ENCODE data around the gene CERS1.

CERS1 gene

GRCh38 chr19:18860725-18861124 lies 35.2 kb downstream of the CERS1 start:
- H3K36me3 ChIP-seq (ENCODE audit: control insufficient read depth, insufficient read depth, low read length): peaks cover 35% of the 10 kb centered on the region
- H3K4me1 ChIP-seq (ENCODE audit: control insufficient read depth, low read depth, low read length): no peaks in the 10 kb centered on the region
- no peak overlapping the region for H2AK5ac ChIP-seq (ENCODE audit: low read length)
- no peak overlapping the region for H3K23ac ChIP-seq (ENCODE audit: low read length)
- no peak overlapping the region for H3K9ac ChIP-seq (ENCODE audit: low read length)
- H3K18ac ChIP-seq (ENCODE audit: low read length): no peak overlapping the region
- H4K5ac ChIP-seq (ENCODE audit: low read length): no peak overlapping the region
- no peaks in the 10 kb centered on the region for H3K27me3 ChIP-seq (ENCODE audit: insufficient read depth, low read length, poor library complexity)
- no peak overlapping the region for H3K4me2 ChIP-seq (ENCODE audit: low read length)
- H2BK5ac ChIP-seq (ENCODE audit: low read length): no peak overlapping the region
- no peak for DNase-seq
- H3K4ac ChIP-seq (ENCODE audit: low read depth, low read length): no peak overlapping the region
- no peaks in the 10 kb centered on the region for H3K79me2 ChIP-seq (ENCODE audit: control insufficient read depth, insufficient read depth, low read length)
- no peak overlapping the region for H3K4me3 ChIP-seq (ENCODE audit: low read length)
- no peak overlapping the region for H3K56ac ChIP-seq (ENCODE audit: low read length)
- no CpG with 5 or more reads among the region's 17 CpGs for WGBS (ENCODE audit: extremely low coverage, insufficient coverage, low lambda C conversion rate)
- H3K27ac ChIP-seq (ENCODE audit: low read depth, low read length): no peak overlapping the region
- no peak overlapping the region for H2BK15ac ChIP-seq (replicated peaks; ENCODE audit: low read depth)
- no peaks in the 10 kb centered on the region for H3K79me1 ChIP-seq (ENCODE audit: low read length)
- H4K8ac ChIP-seq (ENCODE audit: low read depth, low read length): no peak overlapping the region
- no peak overlapping the region for H2BK120ac ChIP-seq (ENCODE audit: low read depth, low read length)

DNA sequence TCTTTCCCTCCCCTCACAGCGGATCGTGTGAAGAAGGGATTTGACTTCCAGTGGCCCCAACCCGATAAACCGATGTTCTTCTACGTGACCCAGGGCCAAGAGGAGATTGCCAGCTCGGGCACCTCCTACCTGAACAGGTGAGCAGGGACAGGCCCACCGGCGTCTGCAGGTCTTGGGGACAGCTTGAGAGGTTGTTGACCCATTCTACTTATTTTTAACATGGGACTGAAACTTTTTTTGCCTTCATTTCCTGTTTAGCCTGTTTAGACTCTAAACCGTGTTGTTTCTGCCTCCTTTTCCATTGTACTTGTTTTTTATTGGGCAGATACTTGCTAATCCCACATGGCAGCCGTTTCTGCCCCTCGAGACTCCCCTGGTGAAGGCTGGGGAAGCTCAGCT lies 35.7 kb downstream of the CERS1 start:
- no peak overlapping the region for H3K9ac ChIP-seq (ENCODE audit: low read length)
- H3K4me3 ChIP-seq (ENCODE audit: low read length): no peak overlapping the region
- WGBS (ENCODE audit: extremely low coverage, insufficient coverage, low lambda C conversion rate): no CpG with 5 or more reads among the region's 11 CpGs
- DNase-seq: no peak
- no peak overlapping the region for H2BK5ac ChIP-seq (ENCODE audit: low read length)
- H4K8ac ChIP-seq (ENCODE audit: low read depth, low read length): no peak overlapping the region
- H3K4me1 ChIP-seq (ENCODE audit: control insufficient read depth, low read depth, low read length): no peaks in the 10 kb centered on the region
- no peaks in the 10 kb centered on the region for H3K79me2 ChIP-seq (ENCODE audit: control insufficient read depth, insufficient read depth, low read length)
- H3K18ac ChIP-seq (ENCODE audit: low read length): no peak overlapping the region
- H3K4ac ChIP-seq (ENCODE audit: low read depth, low read length): no peak overlapping the region
- H3K36me3 ChIP-seq (ENCODE audit: control insufficient read depth, insufficient read depth, low read length): peaks cover 37% of the 10 kb centered on the region
- H3K23ac ChIP-seq (ENCODE audit: low read length): no peak overlapping the region
- H3K56ac ChIP-seq (ENCODE audit: low read length): no peak overlapping the region
- H3K27ac ChIP-seq (ENCODE audit: low read depth, low read length): no peak overlapping the region
- H3K79me1 ChIP-seq (ENCODE audit: low read length): no peaks in the 10 kb centered on the region
- no peaks in the 10 kb centered on the region for H3K27me3 ChIP-seq (ENCODE audit: insufficient read depth, low read length, poor library complexity)
- H2BK15ac ChIP-seq (replicated peaks; ENCODE audit: low read depth): no peak overlapping the region
- H2AK5ac ChIP-seq (ENCODE audit: low read length): no peak overlapping the region
- H3K4me2 ChIP-seq (ENCODE audit: low read length): no peak overlapping the region
- no peak overlapping the region for H2BK120ac ChIP-seq (ENCODE audit: low read depth, low read length)
- H4K5ac ChIP-seq (ENCODE audit: low read length): no peak overlapping the region

DNA sequence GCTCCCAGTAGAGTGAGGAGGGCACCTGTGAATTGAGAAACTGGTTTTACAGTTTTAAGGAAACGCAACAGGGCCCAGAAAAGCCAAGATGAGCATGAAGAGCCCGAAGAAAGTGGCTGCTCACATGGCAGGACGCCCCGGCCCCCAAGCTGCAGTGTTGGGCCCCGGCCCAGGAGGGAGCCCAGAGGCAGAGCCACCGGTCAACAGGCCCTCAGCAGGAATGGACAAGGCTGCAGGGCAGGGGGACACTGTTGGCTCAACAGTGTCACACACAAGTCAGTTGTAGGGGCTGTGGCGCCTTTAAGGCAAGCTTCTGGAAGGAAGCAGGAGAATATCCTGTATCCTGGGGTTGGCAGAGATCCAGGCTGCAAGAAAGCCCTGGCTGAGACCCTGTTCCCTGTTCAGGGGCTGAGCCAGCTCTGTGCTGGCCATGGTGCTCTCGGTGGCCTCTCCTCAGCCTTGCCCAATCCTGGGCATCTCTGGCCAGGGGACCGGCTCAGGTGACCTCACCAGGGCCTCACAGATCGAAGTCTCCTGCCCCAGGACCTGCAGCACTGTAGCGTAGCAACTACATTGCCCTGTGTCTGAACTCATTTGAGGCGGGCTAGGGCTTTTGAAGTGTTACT lies 36.2 kb downstream of the CERS1 start:
- no peak overlapping the region for H3K9ac ChIP-seq (ENCODE audit: low read length)
- H3K79me2 ChIP-seq (ENCODE audit: control insufficient read depth, insufficient read depth, low read length): no peaks in the 10 kb centered on the region
- H3K36me3 ChIP-seq (ENCODE audit: control insufficient read depth, insufficient read depth, low read length): peaks cover 38% of the 10 kb centered on the region
- H3K27ac ChIP-seq (ENCODE audit: low read depth, low read length): no peak overlapping the region
- no peak overlapping the region for H2BK120ac ChIP-seq (ENCODE audit: low read depth, low read length)
- H2BK5ac ChIP-seq (ENCODE audit: low read length): no peak overlapping the region
- H2AK5ac ChIP-seq (ENCODE audit: low read length): no peak overlapping the region
- no peak overlapping the region for H2BK15ac ChIP-seq (replicated peaks; ENCODE audit: low read depth)
- no peak for DNase-seq
- H4K8ac ChIP-seq (ENCODE audit: low read depth, low read length): no peak overlapping the region
- no peak overlapping the region for H4K5ac ChIP-seq (ENCODE audit: low read length)
- no peak overlapping the region for H3K4ac ChIP-seq (ENCODE audit: low read depth, low read length)
- H3K4me2 ChIP-seq (ENCODE audit: low read length): no peak overlapping the region
- no peak overlapping the region for H3K56ac ChIP-seq (ENCODE audit: low read length)
- WGBS (ENCODE audit: extremely low coverage, insufficient coverage, low lambda C conversion rate): no CpG with 5 or more reads among the region's 12 CpGs
- no peak overlapping the region for H3K23ac ChIP-seq (ENCODE audit: low read length)
- H3K4me1 ChIP-seq (ENCODE audit: control insufficient read depth, low read depth, low read length): no peaks in the 10 kb centered on the region
- no peaks in the 10 kb centered on the region for H3K27me3 ChIP-seq (ENCODE audit: insufficient read depth, low read length, poor library complexity)
- no peak overlapping the region for H3K18ac ChIP-seq (ENCODE audit: low read length)
- H3K79me1 ChIP-seq (ENCODE audit: low read length): no peaks in the 10 kb centered on the region
- H3K4me3 ChIP-seq (ENCODE audit: low read length): no peak overlapping the region

GRCh38 chr19:18858906-18859646 lies 36.9 kb downstream of the CERS1 start:
- Histone ChIP-seq H3K79me1 (ENCODE audit: low read length) (no peaks in the 10 kb centered on the region), H2BK120ac (ENCODE audit: low read depth, low read length) (no peak overlapping the region)
- no CpG with 5 or more reads among the region's 21 CpGs for WGBS (ENCODE audit: extremely low coverage, insufficient coverage, low lambda C conversion rate)

DNA sequence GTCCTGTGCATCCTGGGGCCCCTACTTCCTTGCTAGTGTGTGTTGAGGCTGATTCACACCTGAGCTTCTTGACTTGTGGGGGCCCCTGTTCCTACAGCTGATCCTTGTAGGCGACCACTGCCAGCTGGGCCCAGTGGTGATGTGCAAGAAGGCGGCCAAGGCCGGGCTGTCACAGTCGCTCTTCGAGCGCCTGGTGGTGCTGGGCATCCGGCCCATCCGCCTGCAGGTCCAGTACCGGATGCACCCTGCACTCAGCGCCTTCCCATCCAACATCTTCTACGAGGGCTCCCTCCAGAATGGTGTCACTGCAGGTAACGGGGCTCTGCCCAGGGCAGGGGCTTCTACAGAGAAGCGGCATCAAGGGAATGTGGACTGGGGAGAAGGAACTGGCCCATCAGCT lies 38.7 kb downstream of the CERS1 start:
- Histone ChIP-seq H3K79me2 (ENCODE audit: control insufficient read depth, insufficient read depth, low read length) (no peaks in the 10 kb centered on the region), H3K23ac (ENCODE audit: low read length) (no peak overlapping the region), H4K5ac (ENCODE audit: low read length) (no peak overlapping the region), H3K18ac (ENCODE audit: low read length) (no peak overlapping the region), H3K27ac (ENCODE audit: low read depth, low read length) (no peak overlapping the region), H3K4me1 (ENCODE audit: control insufficient read depth, low read depth, low read length) (no peaks in the 10 kb centered on the region), H3K9ac (ENCODE audit: low read length) (no peak overlapping the region), H3K36me3 (ENCODE audit: control insufficient read depth, insufficient read depth, low read length) (peaks cover 38% of the 10 kb centered on the region), H3K4me3 (ENCODE audit: low read length) (no peak overlapping the region), H2BK5ac (ENCODE audit: low read length) (no peak overlapping the region), H2BK15ac (replicated peaks; ENCODE audit: low read depth) (no peak overlapping the region), H3K79me1 (ENCODE audit: low read length) (no peaks in the 10 kb centered on the region), H3K4ac (ENCODE audit: low read depth, low read length) (no peak overlapping the region), H2AK5ac (ENCODE audit: low read length) (no peak overlapping the region), H3K4me2 (ENCODE audit: low read length) (no peak overlapping the region), H3K27me3 (ENCODE audit: insufficient read depth, low read length, poor library complexity) (no peaks in the 10 kb centered on the region), H2BK120ac (ENCODE audit: low read depth, low read length) (no peak overlapping the region), H3K56ac (ENCODE audit: low read length) (no peak overlapping the region), H4K8ac (ENCODE audit: low read depth, low read length) (no peak overlapping the region)
- no CpG with 5 or more reads among the region's 13 CpGs for WGBS (ENCODE audit: extremely low coverage, insufficient coverage, low lambda C conversion rate)
- DNase-seq: no peak

More at GRCh38 chr19:18858906-18859646, 36.9 kb downstream of the CERS1 start:
- Histone ChIP-seq H2AK5ac (ENCODE audit: low read length) (no peak overlapping the region), H4K8ac (ENCODE audit: low read depth, low read length) (no peak overlapping the region), H3K4ac (ENCODE audit: low read depth, low read length) (no peak overlapping the region), H4K5ac (ENCODE audit: low read length) (no peak overlapping the region), H3K18ac (ENCODE audit: low read length) (no peak overlapping the region), H3K4me1 (ENCODE audit: control insufficient read depth, low read depth, low read length) (no peaks in the 10 kb centered on the region), H3K23ac (ENCODE audit: low read length) (no peak overlapping the region), H3K36me3 (ENCODE audit: control insufficient read depth, insufficient read depth, low read length) (peaks cover 38% of the 10 kb centered on the region), H3K9ac (ENCODE audit: low read length) (no peak overlapping the region), H2BK15ac (replicated peaks; ENCODE audit: low read depth) (no peak overlapping the region), H3K56ac (ENCODE audit: low read length) (no peak overlapping the region), H3K27me3 (ENCODE audit: insufficient read depth, low read length, poor library complexity) (no peaks in the 10 kb centered on the region), H3K79me2 (ENCODE audit: control insufficient read depth, insufficient read depth, low read length) (no peaks in the 10 kb centered on the region), H3K27ac (ENCODE audit: low read depth, low read length) (no peak overlapping the region), H3K4me3 (ENCODE audit: low read length) (no peak overlapping the region), H3K4me2 (ENCODE audit: low read length) (no peak overlapping the region), H2BK5ac (ENCODE audit: low read length) (no peak overlapping the region)
- no peak for DNase-seq
